ENCODE data around the gene PACS1.

Gene PACS1

GRCh38 chr11:66142370-66143263, 72.5 kb downstream of the PACS1 start:
- no peak for DNase-seq (ENCODE audit: low read depth in 2 of 2)

GRCh38 chr11:66143264-66143566, 73.1 kb downstream of the PACS1 start:
- no peak for DNase-seq (ENCODE audit: low read depth in 2 of 2)

GRCh38 chr11:66143996-66144678, 74.1 kb downstream of the PACS1 start:
- no peak for DNase-seq (ENCODE audit: low read depth in 2 of 2)

- DNase-seq (ENCODE audit: low read depth in 2 of 2) = no peak
These were observed 76.0 kb downstream of the PACS1 start for GRCh38 chr11:66146074-66146473.

- no peak for DNase-seq (ENCODE audit: low read depth in 2 of 2)
These were observed 76.9 kb downstream of the PACS1 start for GRCh38 chr11:66146940-66147339.

- DNase-seq (ENCODE audit: low read depth in 2 of 2) = no peak
These were observed 80.1 kb downstream of the PACS1 start for GRCh38 chr11:66150140-66150539.

- DNase-seq (ENCODE audit: low read depth in 2 of 2) = no peak
These were observed 80.7 kb downstream of the PACS1 start for GRCh38 chr11:66150725-66151124.

- no peak for DNase-seq (ENCODE audit: low read depth in 2 of 2)
These were observed 81.2 kb downstream of the PACS1 start for GRCh38 chr11:66151273-66151672.

GRCh38 chr11:66154109-66154508, 84.0 kb downstream of the PACS1 start:
- no peak for DNase-seq (ENCODE audit: low read depth in 2 of 2)

GRCh38 chr11:66155387-66156073, 85.5 kb downstream of the PACS1 start:
- DNase-seq (ENCODE audit: low read depth in 2 of 2) = no peak

- DNase-seq (ENCODE audit: low read depth in 2 of 2) = no peak
These were observed 87.3 kb downstream of the PACS1 start for GRCh38 chr11:66157182-66157864.

GRCh38 chr11:66158156-66158555, 88.1 kb downstream of the PACS1 start:
- DNase-seq (ENCODE audit: low read depth in 2 of 2) = no peak

- DNase-seq (ENCODE audit: low read depth in 2 of 2) = no peak
These were observed 89.4 kb downstream of the PACS1 start for GRCh38 chr11:66159324-66159984.

- DNase-seq (ENCODE audit: low read depth in 2 of 2) = no peak
These were observed 90.6 kb downstream of the PACS1 start for GRCh38 chr11:66160709-66161108.

- DNase-seq (ENCODE audit: low read depth in 2 of 2) = no peak
These were observed 98.2 kb downstream of the PACS1 start for GRCh38 chr11:66168289-66168688.

- DNase-seq (ENCODE audit: low read depth in 2 of 2) = peak in 1 of 2 donors; percentile 27
These were observed 102.1 kb downstream of the PACS1 start for GRCh38 chr11:66172146-66172545.

GRCh38 chr11:66176650-66177049, 106.6 kb downstream of the PACS1 start:
- no peak for DNase-seq (ENCODE audit: low read depth in 2 of 2)

- no peak for DNase-seq (ENCODE audit: low read depth in 2 of 2)
These were observed 108.1 kb downstream of the PACS1 start for GRCh38 chr11:66178183-66178582.

GRCh38 chr11:66178871-66179270, 108.8 kb downstream of the PACS1 start:
- no peak for DNase-seq (ENCODE audit: low read depth in 2 of 2)

- no peak for DNase-seq (ENCODE audit: low read depth in 2 of 2)
These were observed 111.7 kb downstream of the PACS1 start for GRCh38 chr11:66181632-66182315.

GRCh38 chr11:66183494-66184048, 113.5 kb downstream of the PACS1 start:
- DNase-seq (ENCODE audit: low read depth in 2 of 2) = no peak
